ENCODE measurements around the gene CPS1. TPM values are rescaled to one million over a fixed set of nuclear protein-coding genes. Genes with fewer than 3 reads are reported as not detected.

The CPS1 gene
- total RNA-seq (ENCODE audit: insufficient read depth, low replicate concordance): 27.4 TPM

DNA sequence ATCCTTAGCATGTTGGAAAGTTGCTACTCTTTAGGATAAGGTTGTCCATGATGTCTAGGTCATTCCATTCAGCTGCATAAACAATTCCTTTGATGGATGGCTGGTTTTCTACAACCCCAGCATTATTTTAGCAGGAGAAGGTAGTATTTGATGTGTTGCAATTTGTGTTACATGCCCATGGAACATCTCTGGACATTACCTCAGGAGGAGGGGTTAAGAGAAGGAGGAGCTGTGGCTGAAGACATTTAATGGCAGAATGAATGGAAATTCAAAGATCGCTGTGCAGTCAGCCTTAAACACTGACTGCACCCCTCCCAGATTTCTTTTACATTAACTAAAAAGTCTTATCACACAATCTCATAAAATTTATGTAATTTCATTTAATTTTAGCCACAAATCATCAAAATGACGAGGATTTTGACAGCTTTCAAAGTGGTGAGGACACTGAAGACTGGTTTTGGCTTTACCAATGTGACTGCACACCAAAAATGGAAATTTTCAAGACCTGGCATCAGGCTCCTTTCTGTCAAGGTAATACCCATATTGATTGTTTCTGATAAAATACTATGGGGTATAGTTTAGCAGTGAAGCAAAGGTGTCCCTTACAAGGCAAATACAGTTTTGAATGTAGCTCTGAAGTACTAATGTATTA is at the start of gene CPS1:
CPS1 (plus strand) TSS at position 271 of the 652 bp plus-strand sequence; CDS start at position 406, 135 bp downstream.
- no peak for DNase-seq (ENCODE audit: low spot score)

DNA sequence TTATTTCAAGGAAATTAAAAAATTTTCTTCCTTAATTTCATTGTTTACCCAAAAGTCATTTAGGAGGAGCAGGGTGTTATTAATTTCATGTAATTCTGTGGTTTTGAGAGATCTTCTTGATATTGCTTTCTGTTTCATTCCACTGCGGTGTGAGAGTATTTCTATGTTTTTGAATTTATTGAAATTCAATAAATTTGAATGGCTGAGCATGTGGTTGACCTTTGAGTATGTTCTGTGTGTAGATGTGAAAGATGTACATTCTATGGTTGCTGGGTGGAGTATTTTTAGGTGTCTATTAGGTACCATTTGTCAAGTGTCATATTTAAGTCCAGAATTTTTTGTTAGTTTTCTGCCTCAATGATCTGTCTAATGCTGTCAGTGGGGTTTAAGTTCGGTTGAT is 40.5 kb upstream of the CPS1 start:
- no peak for DNase-seq (ENCODE audit: low spot score)

DNA sequence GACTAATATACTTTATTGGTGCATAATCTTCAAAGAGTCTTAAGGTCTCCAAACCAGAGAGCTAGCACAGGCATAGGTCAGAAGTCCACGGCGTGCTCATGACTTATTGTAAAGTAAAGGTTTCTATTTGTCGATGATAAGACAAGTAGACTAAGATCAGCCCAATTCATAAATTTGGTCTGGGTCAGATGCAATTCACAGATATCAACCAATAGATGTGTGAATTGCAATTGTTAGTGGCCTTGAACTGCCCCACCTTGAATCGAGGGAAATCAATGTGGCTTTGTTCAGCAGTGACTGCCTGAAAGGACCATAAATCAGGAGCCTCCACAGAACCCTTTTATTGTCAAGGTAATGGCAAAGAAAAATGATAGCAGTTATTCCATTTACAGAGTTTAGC is 39.1 kb upstream of the CPS1 start:
- no peak for DNase-seq (ENCODE audit: low spot score)

DNA sequence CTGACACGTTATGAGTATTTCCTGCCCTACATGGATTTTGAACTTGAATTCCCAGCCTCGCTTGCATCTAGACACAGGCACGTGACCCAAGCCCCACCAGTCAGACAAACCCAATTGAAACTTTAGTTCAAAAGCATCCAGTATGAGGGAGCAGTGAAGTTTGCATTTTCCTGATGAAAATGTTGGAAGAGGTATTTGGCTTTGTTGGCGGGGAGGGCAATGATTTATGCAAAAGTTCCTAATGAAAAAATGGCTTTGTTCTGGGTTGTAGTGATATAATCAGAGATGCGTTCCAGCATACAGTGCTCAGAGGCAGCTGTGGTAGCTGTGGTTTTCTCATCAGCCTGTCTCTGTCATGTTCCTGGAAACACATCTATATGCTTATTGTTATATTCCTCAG is 36.8 kb upstream of the CPS1 start:
- no peak for DNase-seq (ENCODE audit: low spot score)

DNA sequence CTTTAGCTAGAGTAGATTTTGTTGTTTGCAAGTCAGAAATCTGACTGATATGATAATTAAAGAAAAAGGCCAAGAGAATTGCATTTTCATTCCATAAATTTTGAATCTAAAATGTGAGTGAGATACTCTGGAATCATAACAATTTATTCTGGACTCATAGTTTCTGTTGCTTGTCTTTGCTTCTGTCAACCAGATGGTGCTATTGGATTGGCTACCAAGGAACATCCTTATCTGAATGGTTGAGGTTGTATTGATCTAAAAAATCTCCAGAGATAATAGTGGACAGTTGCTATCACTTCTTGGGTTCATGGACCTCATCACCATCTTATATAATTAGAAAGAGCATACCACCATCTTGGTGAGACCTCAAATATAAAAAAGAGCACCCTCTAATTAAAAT is 34.0 kb upstream of the CPS1 start:
- DNase-seq (ENCODE audit: low spot score): no peak

DNA sequence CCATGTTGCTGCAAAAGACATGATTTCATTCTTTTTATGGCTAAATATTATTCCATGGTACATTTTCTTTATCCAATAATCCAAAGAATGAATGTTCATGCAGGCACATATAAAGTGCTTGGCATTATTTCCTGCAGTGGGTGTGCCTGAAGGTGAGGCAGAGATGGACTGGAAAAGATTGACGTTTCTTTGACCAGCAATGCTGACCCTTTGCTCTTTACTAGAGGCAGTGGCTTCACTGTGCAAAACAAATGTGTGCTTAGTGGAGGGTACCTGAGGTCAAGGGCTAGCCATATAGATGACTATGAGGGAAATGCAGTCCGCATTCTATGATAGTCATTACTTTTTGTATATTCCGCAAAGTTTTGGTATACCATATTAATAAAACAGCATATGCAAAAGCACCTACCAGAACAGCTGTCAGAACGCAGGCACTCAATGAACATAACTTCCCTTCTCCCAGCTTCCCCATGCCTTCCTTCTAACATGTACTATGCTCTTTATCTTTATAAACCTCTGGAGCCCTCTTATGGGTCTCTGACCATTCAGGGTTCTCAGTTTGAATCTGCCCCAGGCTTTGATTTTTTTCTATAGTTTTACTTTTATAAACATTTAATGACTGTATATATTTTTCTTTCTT is 32.6 kb upstream of the CPS1 start:
- DNase-seq (ENCODE audit: low spot score): no peak

DNA sequence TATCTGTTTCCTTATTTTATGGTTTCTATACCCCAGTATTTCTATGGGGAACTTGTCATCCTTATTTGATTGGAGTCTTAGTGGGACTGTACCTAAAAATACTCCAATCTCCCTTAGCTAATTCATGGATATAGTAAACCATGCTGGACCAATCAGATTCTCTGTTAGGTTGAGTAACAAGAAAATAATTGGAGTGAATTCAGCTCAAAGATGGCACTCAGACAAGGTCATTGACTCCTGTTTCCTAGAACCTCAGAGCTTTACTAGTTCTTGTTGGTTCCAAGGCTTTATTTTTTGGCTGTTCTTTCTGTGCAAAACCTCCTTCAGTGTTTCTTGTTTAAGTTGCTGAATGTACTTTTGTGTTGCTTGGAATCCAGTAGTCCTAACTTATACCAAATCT is 31.9 kb upstream of the CPS1 start:
- no peak for DNase-seq (ENCODE audit: low spot score)

DNA sequence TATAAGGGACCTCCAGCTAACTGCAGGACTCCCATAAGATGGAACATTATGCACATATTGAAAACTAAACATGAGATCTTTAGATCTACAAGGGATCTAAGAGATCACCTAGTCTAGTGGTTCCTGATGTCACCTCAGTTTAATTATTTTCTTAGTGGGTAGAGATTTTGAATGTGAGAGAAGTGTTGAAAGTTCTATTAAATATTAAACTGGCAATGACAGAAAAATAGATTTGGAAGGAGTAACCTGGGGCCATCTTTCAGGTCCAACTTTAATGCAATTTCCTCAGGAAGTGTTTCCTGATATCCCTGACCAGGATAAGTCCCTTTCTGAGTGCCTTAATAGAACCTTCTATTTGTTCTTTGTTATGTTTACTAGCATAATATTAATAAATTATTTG is 29.1 kb upstream of the CPS1 start:
- DNase-seq (ENCODE audit: low spot score): no peak

DNA sequence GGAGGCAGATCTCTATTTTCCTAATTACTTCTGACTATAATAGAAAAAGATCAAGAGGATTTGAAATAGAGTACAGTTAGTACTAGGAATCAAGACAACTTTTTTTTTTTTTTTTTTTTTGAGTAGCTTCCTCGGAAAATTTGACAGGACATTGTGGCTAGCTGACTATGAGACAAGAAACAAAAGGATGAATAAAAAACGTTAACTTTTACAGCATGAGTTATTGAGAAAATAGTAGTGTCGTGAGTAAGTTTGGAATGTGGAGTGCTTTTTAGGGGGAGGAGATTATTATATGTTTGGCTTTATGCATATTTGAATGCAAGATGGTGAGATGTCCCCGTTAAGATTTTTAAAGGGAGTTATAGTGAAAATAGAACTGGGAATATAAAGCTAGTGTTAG is 27.7 kb upstream of the CPS1 start:
- no peak for DNase-seq (ENCODE audit: low spot score)

DNA sequence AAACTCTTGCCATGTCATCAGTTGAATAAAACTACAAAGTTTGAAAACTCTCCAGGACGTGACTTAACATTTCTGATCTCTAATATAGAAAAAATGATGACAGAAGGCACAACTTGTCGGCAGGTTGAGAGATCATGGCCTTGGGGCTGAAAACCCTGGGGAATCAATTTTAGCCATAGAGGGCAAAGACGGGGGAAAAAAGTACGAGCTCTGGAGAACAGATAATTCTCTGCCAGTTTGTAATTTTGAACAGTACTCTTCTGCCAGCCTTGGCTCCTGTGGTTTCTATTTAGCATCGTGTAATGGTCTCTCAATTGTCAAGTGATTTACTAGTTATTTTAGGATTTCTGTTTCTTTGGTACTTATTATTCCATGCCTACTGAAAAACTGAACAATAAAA is 25.3 kb upstream of the CPS1 start:
- DNase-seq (ENCODE audit: low spot score): no peak

DNA sequence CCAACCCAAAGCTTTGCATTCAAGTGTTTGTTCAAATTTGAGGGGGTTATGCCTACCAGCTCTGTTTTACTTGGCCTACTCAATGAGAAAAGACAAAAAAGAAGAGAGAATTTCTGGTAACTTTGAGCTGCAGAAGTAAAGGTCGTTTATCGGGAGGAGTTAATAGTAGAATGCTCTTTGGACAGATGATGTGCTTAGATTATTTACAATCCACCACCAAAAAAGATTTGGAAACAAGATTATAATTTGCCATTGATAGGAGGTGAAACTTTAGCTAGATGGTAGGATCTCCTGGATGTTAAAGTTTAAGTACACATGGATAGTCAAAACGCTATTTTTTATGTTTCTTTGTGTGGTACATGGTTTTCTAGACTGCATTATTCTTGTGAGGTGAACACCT is 24.9 kb upstream of the CPS1 start:
- DNase-seq (ENCODE audit: low spot score): no peak

DNA sequence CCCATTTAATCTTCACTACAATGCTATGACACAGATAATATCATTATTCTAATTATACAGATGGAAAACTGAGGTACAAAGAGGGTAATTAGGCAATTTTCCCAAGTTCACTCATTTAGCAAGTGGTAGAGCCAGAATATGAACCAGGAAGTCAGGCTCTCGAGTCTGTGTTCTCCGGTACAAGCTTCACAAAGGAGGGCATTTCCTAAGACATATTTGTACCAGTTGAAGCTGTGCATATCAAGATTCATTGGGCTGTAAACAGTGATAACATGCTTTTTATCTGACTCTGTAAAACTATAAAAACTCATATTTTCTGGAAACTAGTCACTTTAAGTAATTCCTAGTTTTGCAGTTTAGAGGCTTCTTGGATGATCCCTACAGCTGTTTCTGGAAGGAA is 23.0 kb upstream of the CPS1 start:
- no peak for DNase-seq (ENCODE audit: low spot score)

DNA sequence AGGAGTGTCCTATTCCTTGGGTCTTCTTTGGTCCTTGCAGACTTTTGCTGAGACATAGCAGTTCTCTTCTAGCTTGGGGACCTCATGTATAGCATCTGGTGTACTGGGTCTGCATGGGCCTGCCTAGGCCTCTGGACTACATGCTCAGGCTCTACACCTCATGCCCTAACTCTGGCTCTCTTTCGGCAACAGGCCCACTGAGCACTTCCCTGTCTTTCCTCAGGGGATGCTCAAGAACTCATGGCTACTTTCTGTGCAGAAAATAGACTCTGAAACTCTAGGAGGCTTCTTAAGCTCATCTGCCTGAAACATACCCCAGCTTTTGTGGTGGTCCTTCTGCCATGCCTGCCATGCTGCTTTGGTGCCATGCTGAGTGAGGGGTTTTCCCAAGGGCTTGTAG is 21.5 kb upstream of the CPS1 start:
- DNase-seq (ENCODE audit: low spot score): no peak

DNA sequence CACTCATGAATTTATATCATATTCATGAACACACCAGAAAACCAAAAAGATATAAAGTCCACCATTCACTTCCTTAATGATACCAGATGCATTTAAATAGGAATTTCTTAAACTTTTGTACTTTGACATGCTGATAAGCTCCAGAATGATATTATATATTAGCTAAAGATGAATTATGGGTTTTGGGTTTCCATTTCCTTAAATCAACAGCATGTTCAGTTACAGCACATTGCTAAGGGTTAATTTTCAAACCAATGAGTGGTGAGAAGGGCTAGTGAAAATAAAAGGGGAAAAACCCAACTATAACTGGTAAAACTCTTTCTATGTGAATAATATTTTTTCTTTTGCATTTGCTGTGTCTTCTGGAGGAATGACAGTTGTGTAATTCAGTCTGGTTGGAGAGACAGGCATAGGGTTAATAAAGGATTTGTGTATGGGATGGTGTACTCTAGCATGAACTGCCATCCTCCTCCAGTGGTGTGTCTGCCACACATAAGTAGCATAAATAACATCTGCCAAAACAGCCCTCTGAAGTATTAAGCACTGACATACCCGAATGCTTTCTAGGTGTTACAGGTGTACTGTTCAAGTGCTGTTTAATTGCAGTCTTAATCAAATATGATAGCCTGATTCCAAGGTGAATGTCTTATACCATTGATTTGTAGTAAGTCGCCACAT is 19.3 kb upstream of the CPS1 start:
- no peak for DNase-seq (ENCODE audit: low spot score)

DNA sequence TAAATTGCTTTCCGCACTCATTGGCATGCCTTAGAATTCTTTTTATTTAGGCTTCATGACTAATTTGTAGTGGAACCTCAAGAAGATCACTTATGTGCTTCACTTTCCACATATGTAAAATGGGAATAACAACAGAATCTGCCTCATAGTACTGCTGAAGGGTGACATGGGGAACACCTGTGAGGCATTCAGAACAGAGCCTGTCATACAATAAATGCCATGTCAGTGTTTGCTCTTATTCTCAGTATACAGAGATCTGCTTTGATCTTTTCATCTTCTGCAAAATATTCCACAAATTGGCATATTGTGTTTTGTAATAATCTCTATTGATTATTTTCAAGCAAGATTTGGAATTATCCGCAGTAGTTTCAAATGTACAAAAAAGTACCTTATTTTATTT is 17.4 kb upstream of the CPS1 start:
- no peak for DNase-seq (ENCODE audit: low spot score)

DNA sequence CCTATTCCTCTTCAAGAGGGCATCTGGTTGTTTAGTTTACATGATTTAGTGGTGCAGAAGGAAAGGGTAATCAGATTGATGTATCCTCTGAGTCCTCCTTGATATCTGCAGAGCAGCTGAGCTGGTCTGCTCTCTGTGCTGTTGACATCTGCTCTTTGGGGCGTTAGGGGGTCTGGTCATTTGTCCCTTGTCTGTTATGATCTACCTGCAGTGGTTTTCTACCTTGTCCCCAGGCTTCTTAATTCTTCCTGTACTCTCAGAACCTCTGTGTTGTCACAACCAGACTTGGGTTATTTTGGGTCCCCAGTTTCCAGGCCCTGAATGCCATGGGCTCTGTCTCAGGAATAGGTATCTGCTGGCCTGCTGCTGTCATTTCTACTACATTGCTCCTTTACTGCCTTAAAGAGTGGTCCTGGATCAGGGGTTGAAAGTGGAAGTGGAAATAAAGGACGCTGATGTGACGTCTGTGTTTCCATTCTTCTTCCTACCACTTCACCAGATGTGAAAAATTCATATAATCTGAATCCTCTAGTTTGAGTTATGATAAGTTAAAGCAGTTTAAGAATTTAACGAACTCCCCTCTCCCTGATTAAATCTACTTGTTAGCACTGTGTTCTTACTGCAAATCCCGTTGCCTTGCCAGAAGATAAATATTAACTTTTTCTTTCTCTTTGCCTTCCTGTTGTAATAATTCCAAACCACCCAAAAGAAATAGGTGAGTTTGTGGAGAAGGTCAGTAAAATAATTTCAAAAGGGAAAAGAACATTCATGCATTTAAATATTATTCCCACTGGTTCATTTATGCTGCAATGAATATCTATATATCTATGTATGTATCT is 16.6 kb upstream of the CPS1 start:
- DNase-seq (ENCODE audit: low spot score): no peak

DNA sequence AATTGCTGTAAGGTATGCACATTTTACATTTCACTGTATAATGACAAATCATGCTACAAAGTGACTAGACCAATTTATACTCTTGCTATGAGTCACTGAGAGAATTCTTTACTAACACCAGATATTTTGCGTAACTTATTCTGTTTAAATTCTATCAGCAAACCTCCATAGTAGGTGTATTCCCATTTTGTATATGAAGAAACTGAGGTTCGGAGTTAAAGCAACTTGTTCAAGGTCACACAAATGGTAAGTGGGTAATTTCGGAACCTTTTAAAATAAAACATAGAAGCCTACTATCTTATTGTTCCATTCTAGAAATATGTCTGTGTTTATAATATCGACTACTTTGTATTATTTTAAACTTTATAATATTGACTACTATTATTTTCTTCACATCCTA is 15.9 kb upstream of the CPS1 start:
- no peak for DNase-seq (ENCODE audit: low spot score)

DNA sequence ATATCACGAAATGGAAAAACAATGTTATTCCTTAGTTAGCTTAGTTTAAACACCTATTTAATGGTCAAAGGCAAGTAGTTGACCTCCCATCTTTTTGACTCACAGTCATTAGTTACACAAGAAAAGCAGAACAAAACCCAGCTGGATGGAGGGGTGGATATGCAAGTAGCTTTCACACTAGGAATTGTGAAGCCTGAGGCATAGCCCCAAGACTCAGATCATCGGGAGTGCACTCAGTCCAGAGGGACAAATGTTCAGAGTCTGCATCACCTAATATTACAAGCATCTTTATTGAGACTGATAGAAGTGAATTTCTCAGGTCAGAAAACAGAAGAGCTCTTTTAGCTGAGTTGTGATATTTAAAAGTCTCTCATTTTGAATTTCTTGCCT is 15.5 kb upstream of the CPS1 start:
- DNase-seq (ENCODE audit: low spot score): no peak

DNA sequence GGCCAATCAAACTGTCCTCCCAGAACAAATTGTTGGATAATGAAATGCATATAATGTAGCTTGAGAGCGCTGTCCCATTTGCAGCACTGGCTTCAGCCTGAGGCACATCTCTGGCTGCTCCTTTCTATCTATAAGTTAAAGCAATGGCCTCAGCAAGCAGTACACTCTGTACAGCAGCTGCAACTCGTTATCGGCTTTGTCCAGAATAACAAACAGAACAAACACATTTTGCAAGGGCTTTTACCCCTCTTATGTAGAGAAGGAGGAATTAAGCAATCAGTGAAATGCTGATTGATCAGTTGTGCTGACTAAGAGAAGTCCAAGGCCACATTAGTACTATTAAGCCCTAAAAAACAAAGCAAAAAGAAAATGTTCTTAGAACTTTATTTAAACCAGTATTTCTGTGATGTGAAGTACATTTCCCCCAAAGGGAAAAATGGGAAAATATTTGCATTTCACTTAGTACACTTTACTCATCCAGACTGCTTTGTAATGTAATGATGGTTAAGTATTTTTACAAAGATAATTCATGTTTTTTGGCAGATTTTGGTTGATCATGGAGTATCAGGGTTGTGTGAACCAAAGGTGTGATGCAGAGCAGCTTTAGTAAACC is 15.0 kb upstream of the CPS1 start:
- peak; percentile 6 for DNase-seq (ENCODE audit: low spot score)

DNA sequence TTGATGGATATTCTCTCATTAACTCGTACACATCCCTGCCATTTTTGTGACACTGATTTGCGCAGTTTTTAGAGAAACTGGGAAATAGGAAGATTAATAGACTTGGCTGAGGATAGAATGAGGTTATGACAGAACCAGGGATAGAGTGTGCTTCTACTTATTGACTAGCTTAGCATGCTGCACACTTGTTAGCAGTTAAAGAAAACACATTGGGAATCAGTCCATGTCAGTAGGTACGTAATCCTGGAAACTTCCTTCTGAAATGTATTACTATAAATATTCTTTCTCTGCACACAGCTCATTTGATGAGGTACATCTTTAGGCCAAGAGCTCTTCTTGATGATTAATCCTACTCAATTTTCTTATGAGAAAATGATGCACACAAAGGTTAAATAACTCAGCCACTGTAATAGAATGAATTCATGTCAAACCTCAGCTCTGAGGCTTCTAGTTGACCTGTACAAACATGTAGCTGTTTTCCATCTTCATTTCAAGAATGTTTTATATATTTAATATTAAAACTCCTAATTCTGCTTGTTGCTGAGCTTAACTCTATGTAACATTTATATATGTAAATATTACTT is 12.3 kb upstream of the CPS1 start:
- DNase-seq (ENCODE audit: low spot score): no peak

DNA sequence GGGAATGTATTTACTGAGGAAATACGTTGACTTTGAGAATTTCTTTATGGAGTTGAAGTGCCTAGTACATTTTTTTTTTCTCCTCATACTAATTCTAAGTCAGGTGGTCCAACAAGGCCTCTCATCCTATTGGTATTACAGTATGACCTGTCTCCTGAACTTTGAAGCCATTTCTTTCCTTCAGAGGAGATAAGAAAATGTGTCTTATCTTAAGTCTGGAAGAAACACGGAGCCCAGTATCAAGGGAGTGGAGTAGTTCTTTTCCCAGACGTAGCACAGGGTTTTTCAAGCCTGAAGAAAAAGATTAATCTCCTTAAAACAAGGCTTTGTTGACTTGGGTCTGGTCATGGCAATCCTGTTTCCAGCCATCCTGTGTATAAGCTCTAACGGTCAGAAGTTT is 11.6 kb upstream of the CPS1 start:
- DNase-seq (ENCODE audit: low spot score): peak; percentile 22

All from umbilical cord (tissue), 2 donors.